Measurements from ENCODE around the gene DNAJB13. TPM values are rescaled to one million over a fixed set of nuclear protein-coding genes. Genes with fewer than 3 reads are reported as not detected.
A peak's percentile ranks its signal among the peaks of the same experiment; 100 is the strongest.

Gene DNAJB13
- total RNA-seq, 1 experiment from 2014 or later, result 0.29 TPM

DNA sequence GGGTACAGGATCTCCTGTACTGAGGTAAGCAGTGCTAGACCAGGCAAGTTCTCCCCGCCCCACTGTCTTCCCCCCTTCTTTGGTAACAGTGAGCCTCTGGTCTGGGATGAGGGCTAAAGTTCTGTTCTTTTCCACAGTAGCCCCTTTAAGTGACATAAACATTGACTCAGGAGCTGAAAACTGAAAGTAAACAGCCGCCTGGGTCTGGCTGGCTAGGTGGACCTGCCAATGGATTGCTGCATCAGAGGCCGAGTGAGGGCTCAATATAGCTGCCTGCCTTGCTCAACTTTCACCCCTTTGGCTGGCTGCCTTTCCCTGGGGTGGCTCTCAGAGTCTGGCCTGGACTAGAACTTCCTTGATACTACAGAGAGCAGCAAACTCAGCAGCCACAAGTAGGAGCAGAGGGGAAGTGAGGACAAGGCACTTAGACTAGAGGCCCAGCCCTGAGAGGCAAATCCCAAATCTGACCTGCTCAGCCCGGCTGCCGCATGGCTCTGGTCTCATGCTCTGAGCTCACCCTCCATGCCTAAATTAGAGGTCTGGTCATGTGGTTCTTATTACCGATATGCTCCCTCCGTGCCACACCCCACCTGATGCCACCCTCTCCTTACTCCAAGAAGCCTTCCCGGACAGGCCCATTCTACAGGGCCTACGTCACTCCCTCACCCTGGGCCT lies 67.6 kb downstream of the DNAJB13 start:
- Histone ChIP-seq H3K27ac (ENCODE audit: low read length) (peak overlapping the region; percentile 78), H3K4me1 (ENCODE audit: insufficient read depth, low read length) (peaks cover 16% of the 10 kb centered on the region), H2AFZ (ENCODE audit: low read length) (no peak overlapping the region), H3K9ac (ENCODE audit: low read length) (peak overlapping the region; percentile 43), H3K79me2 (ENCODE audit: low read length) (no peaks in the 10 kb centered on the region), H3K4me2 (ENCODE audit: low read length) (peak overlapping the region; percentile 48), H3K4me3 (ENCODE audit: low read length) (no peak overlapping the region), H3K27me3 (ENCODE audit: low read length) (no peaks in the 10 kb centered on the region), H3K9me3 (ENCODE audit: low read length) (no peaks in the 10 kb centered on the region), H3F3A (ENCODE audit: low read length, unreplicated experiment) (no peaks in the 10 kb centered on the region), H4K20me1 (ENCODE audit: low read length) (no peaks in the 10 kb centered on the region), H3K36me3 (ENCODE audit: low read depth, low read length) (peaks cover 7% of the 10 kb centered on the region; the same call in 1 of the 2 replicates), H3K9me2 (replicated peaks; ENCODE audit: low read length) (no peaks in the 10 kb centered on the region)
- ChIA-PET POLR2A (ENCODE audit: unreplicated experiment) (interaction anchor here (0.6 kb wide), 2 partner anchors 35 to 131 kb away, joined by 6 to 16 read pairs; no protein-coding TSS in a partner anchor), CTCF (no interaction called here)
- no TSS peak for BruUV-seq (replicated peaks)
- no peak for TF ChIP-seq EZH2phosphoT487 (IDR thresholded peaks at IDR 0.05; ENCODE audit: borderline replicate concordance, low read length)
- intact Hi-C loops (cut with micrococcal nuclease), result no loop called here
- DNase-seq, result peak; percentile 88
- ATAC-seq, result peak; percentile 94

DNA sequence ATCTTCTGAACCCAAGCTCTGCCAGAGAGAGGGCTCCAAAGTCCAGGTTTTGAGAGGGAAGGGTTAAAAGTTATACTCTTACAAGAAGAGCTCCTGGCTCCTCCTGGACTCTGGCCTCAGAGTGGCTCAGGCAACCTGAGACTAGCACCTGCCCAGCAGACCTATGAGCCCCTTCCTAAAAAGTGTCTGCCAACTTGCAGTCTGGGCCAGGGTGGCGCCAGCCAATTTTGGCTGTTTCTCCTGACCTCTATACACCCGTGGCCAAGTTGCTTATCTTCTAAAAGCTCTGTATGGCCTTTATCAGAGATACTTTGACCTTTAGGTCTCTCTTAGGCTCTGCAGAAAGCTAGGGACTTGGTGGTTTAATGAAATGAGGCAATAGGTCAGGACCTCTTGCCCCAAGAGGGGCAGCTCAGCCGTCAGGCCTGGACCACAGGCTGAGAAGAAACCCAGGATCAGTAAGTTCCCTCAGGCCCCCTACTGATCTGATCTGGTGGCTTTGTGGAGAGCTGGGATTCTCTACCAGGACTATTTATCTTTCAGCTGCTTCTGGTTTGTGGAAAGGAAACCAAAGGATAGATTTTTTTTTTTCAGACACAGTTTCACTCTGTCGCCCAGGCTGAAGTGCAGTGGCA lies 68.4 kb downstream of the DNAJB13 start:
- CTCF ChIA-PET, result no interaction called here
- Histone ChIP-seq H3K9ac (ENCODE audit: low read length) (peak overlapping the region; percentile 43), H3K9me2 (replicated peaks; ENCODE audit: low read length) (no peaks in the 10 kb centered on the region)

DNA sequence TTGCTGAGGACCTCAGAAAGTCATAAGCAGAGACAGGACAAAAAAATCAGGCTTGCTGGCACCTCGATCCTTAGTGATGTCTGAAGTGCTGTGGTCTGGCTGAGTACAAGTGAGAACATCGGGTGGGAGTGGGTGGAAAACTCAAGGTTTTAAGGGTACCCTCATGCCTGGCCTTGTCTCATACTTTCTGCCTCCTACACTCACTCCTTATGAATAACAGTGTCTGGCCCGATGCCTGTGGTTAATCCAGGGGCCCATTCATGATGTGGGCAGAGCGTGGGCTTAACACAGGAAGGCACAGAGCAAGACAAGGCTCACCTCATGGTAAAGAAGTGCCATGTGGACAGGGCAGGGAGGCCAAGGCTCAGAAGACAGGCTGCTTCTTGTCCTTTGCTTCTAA lies 69.0 kb downstream of the DNAJB13 start:
- ChIA-PET CTCF (no interaction called here), POLR2A (ENCODE audit: unreplicated experiment) (no interaction called here)
- no peak overlapping the region for H3K4me3 ChIP-seq (ENCODE audit: low read length)
- no peaks in the 10 kb centered on the region for H3K9me3 ChIP-seq (ENCODE audit: low read length)
- peaks cover 20% of the 10 kb centered on the region for H3K4me1 ChIP-seq (ENCODE audit: insufficient read depth, low read length)
- H3K36me3 ChIP-seq (ENCODE audit: low read depth, low read length), result peaks cover 7% of the 10 kb centered on the region; the same call in 1 of the 2 replicates
- TF ChIP-seq, protein P1, sequence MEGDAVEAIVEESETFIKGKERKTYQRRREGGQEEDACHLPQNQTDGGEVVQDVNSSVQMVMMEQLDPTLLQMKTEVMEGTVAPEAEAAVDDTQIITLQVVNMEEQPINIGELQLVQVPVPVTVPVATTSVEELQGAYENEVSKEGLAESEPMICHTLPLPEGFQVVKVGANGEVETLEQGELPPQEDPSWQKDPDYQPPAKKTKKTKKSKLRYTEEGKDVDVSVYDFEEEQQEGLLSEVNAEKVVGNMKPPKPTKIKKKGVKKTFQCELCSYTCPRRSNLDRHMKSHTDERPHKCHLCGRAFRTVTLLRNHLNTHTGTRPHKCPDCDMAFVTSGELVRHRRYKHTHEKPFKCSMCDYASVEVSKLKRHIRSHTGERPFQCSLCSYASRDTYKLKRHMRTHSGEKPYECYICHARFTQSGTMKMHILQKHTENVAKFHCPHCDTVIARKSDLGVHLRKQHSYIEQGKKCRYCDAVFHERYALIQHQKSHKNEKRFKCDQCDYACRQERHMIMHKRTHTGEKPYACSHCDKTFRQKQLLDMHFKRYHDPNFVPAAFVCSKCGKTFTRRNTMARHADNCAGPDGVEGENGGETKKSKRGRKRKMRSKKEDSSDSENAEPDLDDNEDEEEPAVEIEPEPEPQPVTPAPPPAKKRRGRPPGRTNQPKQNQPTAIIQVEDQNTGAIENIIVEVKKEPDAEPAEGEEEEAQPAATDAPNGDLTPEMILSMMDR (conservative IDR thresholded peaks at IDR 0.05; ENCODE audit: low read depth, low read length), result no peak
- TF ChIP-seq EZH2 (IDR thresholded peaks at IDR 0.05; ENCODE audit: low read length, unreplicated experiment) (no peak), EZH2phosphoT487 (IDR thresholded peaks at IDR 0.05; ENCODE audit: borderline replicate concordance, low read length) (no peak)
- no peaks in the 10 kb centered on the region for H3F3A ChIP-seq (ENCODE audit: low read length, unreplicated experiment)
- no peaks in the 10 kb centered on the region for H4K20me1 ChIP-seq (ENCODE audit: low read length)
- no peaks in the 10 kb centered on the region for H3K79me2 ChIP-seq (ENCODE audit: low read length)
- H3K9ac ChIP-seq (ENCODE audit: low read length), result no peak overlapping the region
- ATAC-seq (no peak), DNase-seq (no peak)
- BruUV-seq (replicated peaks), result no TSS peak
- H2AFZ ChIP-seq (ENCODE audit: low read length), result no peak overlapping the region
- intact Hi-C loops (cut with micrococcal nuclease), result no loop called here
- no peaks in the 10 kb centered on the region for H3K9me2 ChIP-seq (replicated peaks; ENCODE audit: low read length)
- H3K4me2 ChIP-seq (ENCODE audit: low read length), result no peak overlapping the region
- no peak overlapping the region for H3K27ac ChIP-seq (ENCODE audit: low read length)
- no peaks in the 10 kb centered on the region for H3K27me3 ChIP-seq (ENCODE audit: low read length)

More for the DNA sequence above, 68.4 kb downstream of the DNAJB13 start:
- H3K4me3 ChIP-seq (ENCODE audit: low read length), result no peak overlapping the region
- H3K4me1 ChIP-seq (ENCODE audit: insufficient read depth, low read length), result peaks cover 16% of the 10 kb centered on the region
- no peaks in the 10 kb centered on the region for H3K9me3 ChIP-seq (ENCODE audit: low read length)
- H3K36me3 ChIP-seq (ENCODE audit: low read depth, low read length), result peaks cover 7% of the 10 kb centered on the region; the same call in 1 of the 2 replicates
- H3F3A ChIP-seq (ENCODE audit: low read length, unreplicated experiment), result no peaks in the 10 kb centered on the region
- no peaks in the 10 kb centered on the region for H3K27me3 ChIP-seq (ENCODE audit: low read length)
- no TSS peak for BruUV-seq (replicated peaks)
- no peak overlapping the region for H2AFZ ChIP-seq (ENCODE audit: low read length)
- H3K79me2 ChIP-seq (ENCODE audit: low read length), result no peaks in the 10 kb centered on the region
- H4K20me1 ChIP-seq (ENCODE audit: low read length), result no peaks in the 10 kb centered on the region
- DNase-seq (no peak), ATAC-seq (no peak)
- H3K4me2 ChIP-seq (ENCODE audit: low read length), result peak overlapping the region; percentile 48; the same call in 1 of the 2 replicates
- peak overlapping the region; percentile 78 for H3K27ac ChIP-seq (ENCODE audit: low read length)
- POLR2A ChIA-PET (ENCODE audit: unreplicated experiment), result no interaction called here
- intact Hi-C loops (cut with micrococcal nuclease), result no loop called here
- TF ChIP-seq EZH2 (IDR thresholded peaks at IDR 0.05; ENCODE audit: low read length, unreplicated experiment), result no peak
- TF ChIP-seq, protein P1 (conservative IDR thresholded peaks at IDR 0.05; ENCODE audit: low read depth, low read length), result no peak
- no peak for TF ChIP-seq EZH2phosphoT487 (IDR thresholded peaks at IDR 0.05; ENCODE audit: borderline replicate concordance, low read length)

Other genes with a start within 250 kb of the DNAJB13 start
- 97.9 and 109 TPM in 2 replicates for gene RAB6A, start 190.0 kb upstream of the DNAJB13 start, total RNA-seq (2014; rRNA removed)
- 48.0 and 80.8 TPM in 2 replicates for gene MRPL48, start 163.2 kb upstream of the DNAJB13 start, total RNA-seq (2014; rRNA removed)
- gene COA4, start 74.2 kb upstream of the DNAJB13 start, total RNA-seq (2014; rRNA removed), result 346 and 367 TPM in 2 replicates
- 13.3 and 19.5 TPM in 2 replicates for gene PAAF1, start 74.0 kb upstream of the DNAJB13 start, total RNA-seq (2014; rRNA removed)
- gene UCP2, start 31.8 kb downstream of the DNAJB13 start, total RNA-seq (2014; rRNA removed), result 6.4 and 11.9 TPM in 2 replicates
- gene UCP3, start 58.1 kb downstream of the DNAJB13 start, total RNA-seq (2014; rRNA removed), result 1.2 and 1.8 TPM in 2 replicates
- gene C2CD3, start 220.0 kb downstream of the DNAJB13 start, total RNA-seq (2014; rRNA removed), result 27.3 and 32.6 TPM in 2 replicates
- gene PPME1, start 220.3 kb downstream of the DNAJB13 start, total RNA-seq (2014; rRNA removed), result 48.4 and 66.2 TPM in 2 replicates

Measured in PC-3 (cell line).